ENCODE data around the gene LGI1. TPM values are rescaled to one million over a fixed set of nuclear protein-coding genes. Genes with fewer than 3 reads are reported as not detected.
A peak's percentile ranks its signal among the peaks of the same experiment; 100 is the strongest.

LGI1 gene
- polyA plus RNA-seq, 1 donor (not counting 4 experiments of a cell fraction or from before 2014, with no cell fraction given) = not detected

- H3K9ac ChIP-seq (ENCODE audit: control insufficient read depth, extremely low read depth, insufficient read depth, low read length) = no peak overlapping the region
- H3K36me3 ChIP-seq (ENCODE audit: control insufficient read depth in 2 of 2, extremely low read depth in 1 of 2, insufficient read depth in 2 of 2, low read length in 2 of 2) = no peaks in the 10 kb centered on the region
- FAIRE-seq (no peak), DNase-seq (ENCODE audit: low read depth, low spot score) (no peak)
- no peak overlapping the region for H3K4me3 ChIP-seq (ENCODE audit: control insufficient read depth in 2 of 3, extremely low read depth in 1 of 3, insufficient read depth in 2 of 3, low read depth in 1 of 3, low read length in 3 of 3)
- H4K20me1 ChIP-seq (ENCODE audit: control insufficient read depth, extremely low read depth, insufficient read depth, low read length) = no peaks in the 10 kb centered on the region
- H3K27ac ChIP-seq (ENCODE audit: control insufficient read depth, insufficient read depth, low read length) = no peak overlapping the region
- no peaks in the 10 kb centered on the region for H3K79me2 ChIP-seq (ENCODE audit: control insufficient read depth, insufficient read depth, low read length)
- H3K27me3 ChIP-seq (ENCODE audit: control insufficient read depth, extremely low read depth, insufficient read depth, low read length) = peaks cover 9% of the 10 kb centered on the region
- H2AFZ ChIP-seq (ENCODE audit: control insufficient read depth, low read length) = no peak overlapping the region
- dilution Hi-C loops (cut with MboI; ENCODE audit: extremely low pct_ligation_motif_present, low sequenced_read_pairs) = no loop called here
- TF ChIP-seq CTCF (optimal IDR thresholded peaks at IDR 0.05 in 1 of 3, IDR thresholded peaks at IDR 0.05 in 1 of 3, conservative IDR thresholded peaks at IDR 0.05 in 1 of 3; ENCODE audit: extremely low read depth in 1 of 3, insufficient read depth in 2 of 3, low read length in 3 of 3) (peak in 2 of 3 experiments; percentile 38 to 40), EZH2 (IDR thresholded peaks at IDR 0.05; ENCODE audit: low read length) (no peak)
- H3K9me3 ChIP-seq (ENCODE audit: control insufficient read depth, low read depth, low read length) = no peaks in the 10 kb centered on the region
- no peak overlapping the region for H3K4me2 ChIP-seq (ENCODE audit: control insufficient read depth, extremely low read depth, insufficient read depth, low read depth, low read length)
- no peaks in the 10 kb centered on the region for H3K4me1 ChIP-seq (ENCODE audit: control insufficient read depth, extremely low read depth, insufficient read depth, low read length)
- H3K9me1 ChIP-seq (ENCODE audit: control insufficient read depth, extremely low read depth, insufficient read depth, low read length) = no peaks in the 10 kb centered on the region
Measured at GRCh38 chr10:93821051-93821772, 63.5 kb downstream of the LGI1 start.

DNA sequence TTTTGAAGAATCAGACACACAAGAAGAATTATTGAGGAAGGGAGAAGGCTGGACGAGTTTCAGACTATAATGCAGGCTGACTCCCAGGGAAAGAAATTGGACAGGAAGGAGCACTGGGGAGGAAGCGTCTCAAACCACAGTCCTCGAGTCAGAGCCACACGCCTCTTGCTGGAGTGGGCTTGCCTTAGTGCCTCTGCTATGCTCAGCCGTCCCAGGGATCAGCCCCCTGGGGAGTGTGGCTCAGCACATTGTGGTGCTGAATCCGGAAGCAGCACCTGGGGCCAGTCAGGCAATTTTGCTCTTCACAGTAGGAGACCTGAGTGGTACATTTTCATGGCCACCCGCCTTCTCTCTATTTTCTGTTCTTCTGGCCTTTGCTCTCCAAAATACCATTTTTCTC, 68.6 kb downstream of the LGI1 start:
- DNase-seq (ENCODE audit: low read depth, low spot score) (no peak), FAIRE-seq (no peak)
- no peaks in the 10 kb centered on the region for H3K79me2 ChIP-seq (ENCODE audit: control insufficient read depth, insufficient read depth, low read length)
- TF ChIP-seq CTCF (optimal IDR thresholded peaks at IDR 0.05 in 1 of 3, IDR thresholded peaks at IDR 0.05 in 1 of 3, conservative IDR thresholded peaks at IDR 0.05 in 1 of 3; ENCODE audit: extremely low read depth in 1 of 3, insufficient read depth in 2 of 3, low read length in 3 of 3) (no peak), EZH2 (IDR thresholded peaks at IDR 0.05; ENCODE audit: low read length) (no peak)
- no peak overlapping the region for H3K4me3 ChIP-seq (ENCODE audit: control insufficient read depth in 2 of 3, extremely low read depth in 1 of 3, insufficient read depth in 2 of 3, low read depth in 1 of 3, low read length in 3 of 3)
- H3K36me3 ChIP-seq (ENCODE audit: control insufficient read depth in 2 of 2, extremely low read depth in 1 of 2, insufficient read depth in 2 of 2, low read length in 2 of 2) = no peaks in the 10 kb centered on the region
- H3K27ac ChIP-seq (ENCODE audit: control insufficient read depth, insufficient read depth, low read length) = no peak overlapping the region
- H3K9me3 ChIP-seq (ENCODE audit: control insufficient read depth, low read depth, low read length) = no peaks in the 10 kb centered on the region
- no peak overlapping the region for H3K9ac ChIP-seq (ENCODE audit: control insufficient read depth, extremely low read depth, insufficient read depth, low read length)
- dilution Hi-C loops (cut with MboI; ENCODE audit: extremely low pct_ligation_motif_present, low sequenced_read_pairs) = no loop called here
- no peak overlapping the region for H3K4me2 ChIP-seq (ENCODE audit: control insufficient read depth, extremely low read depth, insufficient read depth, low read depth, low read length)
- no peaks in the 10 kb centered on the region for H3K4me1 ChIP-seq (ENCODE audit: control insufficient read depth, extremely low read depth, insufficient read depth, low read length)
- H2AFZ ChIP-seq (ENCODE audit: control insufficient read depth, low read length) = no peak overlapping the region
- no peaks in the 10 kb centered on the region for H3K27me3 ChIP-seq (ENCODE audit: control insufficient read depth, extremely low read depth, insufficient read depth, low read length)
- H4K20me1 ChIP-seq (ENCODE audit: control insufficient read depth, extremely low read depth, insufficient read depth, low read length) = no peaks in the 10 kb centered on the region
- H3K9me1 ChIP-seq (ENCODE audit: control insufficient read depth, extremely low read depth, insufficient read depth, low read length) = no peaks in the 10 kb centered on the region

Data from keratinocyte (primary cell).